ENCODE data around the gene NR5A2. TPM values are rescaled to one million over a fixed set of nuclear protein-coding genes. Genes with fewer than 3 reads are reported as not detected.

NR5A2 gene
- total RNA-seq, 1 donor from 2014 or later, result 0.98 TPM

- Histone ChIP-seq H3K27ac (no peak overlapping the region), H3K36me3 (no peaks in the 10 kb centered on the region), H3K27me3 (no peaks in the 10 kb centered on the region), H3K4me1 (no peaks in the 10 kb centered on the region), H3K4me3 (no peak overlapping the region), H3K9me3 (no peaks in the 10 kb centered on the region)
- intact Hi-C loops (cut with DNase I), result no loop called here
- TF ChIP-seq POLR2AphosphoS5 (IDR thresholded peaks at IDR 0.05; ENCODE audit: insufficient read depth in 1 of 2, low read depth in 1 of 2) (no peak), POLR2A (IDR thresholded peaks at IDR 0.05) (no peak), CTCF (IDR thresholded peaks at IDR 0.05) (no peak)
- no peak for DNase-seq (ENCODE audit: extremely low spot score in 2 of 2)
These were observed 5.8 kb upstream of the NR5A2 start for GRCh38 chr1:200021577-200022238.

GRCh38 chr1:200022239-200022804 lies 5.2 kb upstream of the NR5A2 start:
- TF ChIP-seq CTCF (IDR thresholded peaks at IDR 0.05) (no peak), POLR2A (IDR thresholded peaks at IDR 0.05) (no peak), POLR2AphosphoS5 (IDR thresholded peaks at IDR 0.05; ENCODE audit: insufficient read depth in 1 of 2, low read depth in 1 of 2) (no peak)
- Histone ChIP-seq H3K36me3 (no peaks in the 10 kb centered on the region), H3K4me3 (no peak overlapping the region), H3K4me1 (no peaks in the 10 kb centered on the region), H3K9me3 (no peaks in the 10 kb centered on the region), H3K27me3 (no peaks in the 10 kb centered on the region), H3K27ac (no peak overlapping the region)
- intact Hi-C loops (cut with DNase I), result no loop called here
- DNase-seq (ENCODE audit: extremely low spot score in 2 of 2), result no peak

GRCh38 chr1:200028586-200029034 lies 1.1 kb downstream of the NR5A2 start:
- Histone ChIP-seq H3K36me3 (no peaks in the 10 kb centered on the region), H3K4me3 (peak overlapping the region; percentile 4 to 36), H3K27me3 (no peaks in the 10 kb centered on the region), H3K9me3 (no peaks in the 10 kb centered on the region), H3K4me1 (no peaks in the 10 kb centered on the region), H3K27ac (no peak overlapping the region)
- intact Hi-C loops (cut with DNase I), result no loop called here
- no peak for DNase-seq (ENCODE audit: extremely low spot score in 2 of 2)
- no peak for TF ChIP-seq CTCF (IDR thresholded peaks at IDR 0.05)
- TF ChIP-seq POLR2AphosphoS5 (IDR thresholded peaks at IDR 0.05; ENCODE audit: insufficient read depth in 1 of 2, low read depth in 1 of 2), result no peak
- TF ChIP-seq POLR2A (IDR thresholded peaks at IDR 0.05), result no peak

- intact Hi-C loops (cut with DNase I), result no loop called here
- no peaks in the 10 kb centered on the region for H3K27me3 ChIP-seq
These were observed 1.7 kb downstream of the NR5A2 start for GRCh38 chr1:200029035-200029821.

More at GRCh38 chr1:200029035-200029821, 1.7 kb downstream of the NR5A2 start:
- no peaks in the 10 kb centered on the region for H3K36me3 ChIP-seq
- no peak for DNase-seq (ENCODE audit: extremely low spot score in 2 of 2)
- no peaks in the 10 kb centered on the region for H3K9me3 ChIP-seq
- peak in 1 of 2 donors; percentile 21 for TF ChIP-seq POLR2A (IDR thresholded peaks at IDR 0.05)
- no peak for TF ChIP-seq CTCF (IDR thresholded peaks at IDR 0.05)
- peak overlapping the region; percentile 4 to 36 for H3K4me3 ChIP-seq
- H3K4me1 ChIP-seq, result no peaks in the 10 kb centered on the region
- no peak overlapping the region for H3K27ac ChIP-seq

All from vagina (tissue), 2 donors.